Activated naive CD8-positive, alpha-beta T cell (primary cell): Measurements from ENCODE around the gene JPT2.

Source experiments
- H3K27ac Mint-ChIP-seq: one replicate; pipeline ENCODE4 v1.8.0; 2021; ENCODE audit warnings: mixed read lengths
- H3K27me3 Mint-ChIP-seq: one replicate; pipeline ENCODE4 v1.8.0; 2021; ENCODE audit warnings: mixed read lengths
- H3K36me3 Mint-ChIP-seq: one replicate; pipeline ENCODE4 v1.8.0; 2021; ENCODE audit warnings: mixed read lengths
- H3K4me1 Mint-ChIP-seq: one replicate; pipeline ENCODE4 v1.8.0; 2021; ENCODE audit warnings: low read depth, mixed read lengths
- H3K4me3 Mint-ChIP-seq: one replicate; pipeline ENCODE4 v1.8.0; 2021; ENCODE audit warnings: mild to moderate bottlenecking, mixed read lengths
- H3K9me3 Mint-ChIP-seq: one replicate; pipeline ENCODE4 v1.8.0; 2021; ENCODE audit warnings: low read depth, mixed read lengths

Gene JPT2

DNA sequence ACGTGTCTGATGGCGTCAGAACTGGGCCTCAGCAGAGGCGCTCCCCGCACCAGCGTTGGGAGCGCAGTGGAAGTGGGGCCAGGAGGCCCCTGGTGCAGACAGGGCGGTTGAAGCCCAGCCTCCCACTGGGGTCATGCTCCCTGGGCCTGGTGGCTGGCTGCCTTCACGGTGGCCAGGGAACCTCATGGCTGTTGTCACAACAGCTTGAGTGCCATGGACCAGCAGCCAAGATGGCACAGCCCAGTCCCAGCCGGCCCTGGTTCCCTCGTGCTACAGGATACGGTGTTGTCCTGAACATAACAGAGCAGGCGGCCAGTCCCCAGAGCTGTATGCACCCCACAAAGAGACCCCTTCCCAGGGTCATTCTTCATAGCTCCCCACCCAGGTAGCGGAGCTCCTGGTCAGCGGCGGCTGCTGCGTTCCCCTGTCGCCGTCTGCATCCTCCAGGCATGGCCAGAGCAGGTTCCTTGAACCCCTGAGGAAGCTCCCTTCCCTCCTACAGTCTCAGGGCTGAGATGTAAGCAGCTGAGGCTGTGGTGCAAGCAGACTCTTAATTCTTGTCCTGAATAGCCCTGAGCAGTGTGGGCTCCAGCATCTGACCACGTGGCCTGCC lies 63.6 kb downstream of the JPT2 start:
- Mint-ChIP-seq H3K4me3 (no peak overlapping the region), H3K9me3 (no peaks in the 10 kb centered on the region), H3K27ac (no peak overlapping the region), H3K27me3 (no peaks in the 10 kb centered on the region), H3K4me1 (no peaks in the 10 kb centered on the region), H3K36me3 (no peaks in the 10 kb centered on the region)

DNA sequence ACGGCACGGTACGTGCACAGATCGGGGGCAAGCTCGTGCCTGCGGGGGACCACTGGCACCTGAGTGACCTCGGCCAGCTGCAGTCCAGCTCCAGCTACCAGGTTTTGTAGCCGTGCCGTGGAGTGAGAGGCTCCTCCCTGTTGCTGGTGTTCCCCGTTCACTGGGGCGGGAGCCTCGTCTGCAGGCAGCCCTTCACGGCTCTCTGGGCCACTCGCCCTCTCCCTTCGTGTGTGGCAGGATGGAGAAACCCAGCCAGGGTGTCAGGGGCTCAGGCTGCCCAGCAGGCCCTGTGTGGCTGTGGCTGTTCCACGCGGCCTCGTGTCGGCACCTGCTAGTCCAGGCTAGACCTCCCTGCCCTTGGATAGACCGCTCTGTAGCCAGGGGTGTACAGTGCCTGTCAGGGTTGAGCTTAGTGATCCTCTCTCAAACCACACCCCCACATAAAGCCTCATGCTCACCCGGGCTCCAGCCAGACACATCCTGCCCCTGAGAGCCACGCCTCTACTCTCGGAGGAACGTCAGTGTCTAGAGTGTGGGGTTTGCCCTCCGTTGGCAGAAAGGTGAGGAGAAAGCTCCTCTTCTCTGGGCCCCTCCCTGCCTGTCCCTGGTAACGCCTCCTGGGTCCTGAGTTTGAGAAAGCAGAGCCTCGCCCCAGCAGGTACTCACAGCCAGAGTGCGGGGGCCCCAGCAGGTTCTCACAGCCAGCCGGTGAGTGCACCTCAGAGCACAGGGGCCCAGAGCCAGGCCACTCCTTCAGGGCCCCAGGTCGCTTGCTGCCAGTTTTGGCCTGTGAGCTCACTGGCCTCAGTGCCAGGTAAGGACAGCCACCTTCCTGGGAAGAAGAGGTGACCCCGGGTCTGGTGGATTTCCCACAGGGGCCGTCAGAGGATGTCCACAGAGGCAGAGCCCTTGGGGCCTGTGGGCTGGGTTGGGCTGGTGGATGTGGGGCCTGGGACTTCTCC lies 65.6 kb downstream of the JPT2 start:
- Mint-ChIP-seq H3K4me3 (no peak overlapping the region), H3K36me3 (no peaks in the 10 kb centered on the region), H3K4me1 (no peaks in the 10 kb centered on the region), H3K9me3 (no peaks in the 10 kb centered on the region), H3K27me3 (no peaks in the 10 kb centered on the region), H3K27ac (no peak overlapping the region)

DNA sequence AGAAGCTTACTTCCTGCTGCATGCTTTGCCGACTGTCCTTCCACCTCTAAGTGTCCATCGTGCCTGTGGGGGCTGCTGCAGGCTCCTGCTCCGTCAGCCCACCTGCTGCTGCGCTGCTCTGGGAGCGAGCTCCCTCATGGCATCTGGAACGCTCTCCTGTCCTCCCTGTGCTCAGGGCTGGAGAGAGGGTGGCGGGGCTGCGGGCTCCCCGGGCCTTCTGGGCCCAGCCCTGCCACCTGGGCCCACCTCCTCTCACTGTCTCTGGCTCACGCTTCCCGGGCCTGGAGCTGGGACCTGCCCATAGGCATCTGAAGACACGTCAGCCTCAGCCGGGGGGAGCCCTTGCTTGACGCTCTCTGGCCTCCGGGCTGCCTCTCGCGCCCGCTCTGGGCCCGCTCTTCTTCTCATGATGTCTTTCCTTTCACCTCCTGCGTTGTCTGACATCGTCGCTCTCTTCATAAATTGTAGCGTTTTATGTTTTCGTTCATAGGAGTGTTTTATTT lies 66.3 kb downstream of the JPT2 start:
- no peaks in the 10 kb centered on the region for H3K36me3 Mint-ChIP-seq
- no peaks in the 10 kb centered on the region for H3K4me1 Mint-ChIP-seq
- no peak overlapping the region for H3K4me3 Mint-ChIP-seq
- H3K27me3 Mint-ChIP-seq = no peaks in the 10 kb centered on the region
- no peak overlapping the region for H3K27ac Mint-ChIP-seq
- H3K9me3 Mint-ChIP-seq = no peaks in the 10 kb centered on the region

DNA sequence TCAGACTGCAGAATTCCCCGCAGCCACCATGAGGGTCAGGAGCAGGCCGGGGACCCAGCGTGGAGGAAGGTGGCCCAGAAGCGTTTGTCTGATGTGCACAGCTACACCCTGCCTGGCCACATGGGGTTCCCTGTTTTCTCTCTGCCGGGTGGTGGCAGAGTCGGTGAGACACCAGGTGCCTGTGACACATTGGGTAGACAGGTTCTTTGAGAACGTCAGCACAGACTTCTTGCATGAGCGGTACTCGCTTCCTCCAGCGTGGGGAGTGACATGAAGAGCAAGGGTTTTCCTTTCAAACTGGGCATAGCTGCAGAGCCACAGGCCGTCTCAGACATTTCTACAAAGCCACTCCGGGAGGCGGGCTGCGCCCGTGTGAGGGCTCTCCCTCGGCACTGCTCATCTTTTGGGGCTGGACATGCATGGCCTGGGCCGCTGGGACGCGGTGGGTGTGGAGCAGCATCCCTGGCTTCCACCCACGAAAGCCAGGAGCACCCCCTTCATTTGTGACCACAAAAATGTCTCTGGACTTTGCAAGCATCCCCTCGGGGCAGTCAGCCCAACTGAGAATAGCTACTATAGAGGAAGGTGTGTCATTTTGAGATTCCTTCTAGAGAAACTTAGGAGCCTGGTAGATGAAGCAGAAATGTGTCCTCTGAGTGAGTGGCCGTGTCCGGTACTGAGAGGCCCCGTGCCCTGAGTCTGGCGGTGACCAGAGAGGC lies 67.3 kb downstream of the JPT2 start:
- H3K27ac Mint-ChIP-seq = no peak overlapping the region
- no peaks in the 10 kb centered on the region for H3K4me1 Mint-ChIP-seq
- no peaks in the 10 kb centered on the region for H3K27me3 Mint-ChIP-seq
- no peak overlapping the region for H3K4me3 Mint-ChIP-seq
- no peaks in the 10 kb centered on the region for H3K36me3 Mint-ChIP-seq
- no peaks in the 10 kb centered on the region for H3K9me3 Mint-ChIP-seq

DNA sequence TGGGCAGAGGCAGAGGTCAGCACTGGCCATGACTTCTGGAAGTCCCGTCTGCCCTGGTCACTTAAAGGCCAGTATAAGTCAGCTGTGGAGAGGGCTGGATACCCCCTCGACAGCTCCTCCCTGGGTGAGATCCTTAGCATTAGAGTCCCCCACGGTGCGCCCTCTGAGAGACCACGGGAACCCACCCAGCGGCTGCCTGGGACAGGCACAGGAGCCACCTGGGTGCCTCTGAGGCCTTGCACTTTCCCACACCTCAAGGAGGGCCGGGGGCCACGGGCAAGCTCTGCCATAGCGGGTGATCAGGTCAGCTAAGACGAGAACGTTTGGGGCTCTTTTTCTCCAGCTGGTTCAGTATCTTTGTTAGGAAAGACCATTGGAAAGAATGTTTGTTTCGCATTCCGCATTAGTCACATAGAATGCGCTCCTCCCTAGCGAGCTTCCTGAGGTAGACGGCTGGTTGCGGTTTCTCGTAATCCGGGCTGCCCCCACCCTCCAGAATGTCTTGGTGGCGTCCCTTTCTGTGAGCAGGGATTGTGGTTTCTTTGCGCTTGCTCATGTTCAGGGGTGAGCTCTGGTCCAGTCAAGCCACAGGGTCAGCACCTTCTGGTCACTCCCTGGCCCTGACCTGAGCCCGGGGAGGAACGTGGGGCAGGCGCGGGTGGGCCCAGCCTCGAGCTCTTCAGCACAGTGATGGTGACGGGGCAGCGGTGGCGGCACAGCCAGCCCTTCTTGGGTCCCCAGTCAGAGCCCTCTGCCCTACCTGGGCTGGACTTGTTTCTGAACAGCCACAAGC lies 68.0 kb downstream of the JPT2 start:
- Mint-ChIP-seq H3K36me3 (no peaks in the 10 kb centered on the region), H3K27me3 (no peaks in the 10 kb centered on the region), H3K4me3 (no peak overlapping the region), H3K9me3 (no peaks in the 10 kb centered on the region), H3K4me1 (no peaks in the 10 kb centered on the region), H3K27ac (no peak overlapping the region)

DNA sequence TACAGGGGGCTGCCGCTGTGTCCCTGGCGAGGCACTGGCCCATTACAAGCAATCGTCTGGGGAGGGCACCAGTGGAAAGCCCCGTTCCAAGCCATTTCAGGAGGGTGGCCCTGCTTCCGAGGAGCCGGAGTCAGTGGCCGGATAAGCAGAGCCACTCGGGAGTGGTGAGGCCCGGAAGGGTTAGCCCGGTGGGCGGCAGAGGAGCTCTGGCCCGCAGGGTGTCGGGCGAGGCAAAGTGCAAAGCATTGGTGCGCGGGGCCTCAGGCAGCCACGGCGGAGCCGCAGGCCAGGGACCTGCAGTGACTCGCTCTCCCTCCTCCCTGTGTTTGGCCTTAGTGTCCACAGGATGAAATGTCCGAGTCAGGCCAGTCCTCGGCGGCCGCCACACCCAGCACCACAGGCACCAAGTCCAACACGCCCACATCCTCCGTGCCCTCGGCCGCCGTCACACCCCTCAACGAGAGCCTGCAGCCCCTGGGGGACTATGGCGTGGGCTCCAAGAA lies 68.7 kb downstream of the JPT2 start:
- no peak overlapping the region for H3K4me3 Mint-ChIP-seq
- no peaks in the 10 kb centered on the region for H3K27me3 Mint-ChIP-seq
- no peaks in the 10 kb centered on the region for H3K4me1 Mint-ChIP-seq
- H3K27ac Mint-ChIP-seq = no peak overlapping the region
- no peaks in the 10 kb centered on the region for H3K36me3 Mint-ChIP-seq
- H3K9me3 Mint-ChIP-seq = no peaks in the 10 kb centered on the region

DNA sequence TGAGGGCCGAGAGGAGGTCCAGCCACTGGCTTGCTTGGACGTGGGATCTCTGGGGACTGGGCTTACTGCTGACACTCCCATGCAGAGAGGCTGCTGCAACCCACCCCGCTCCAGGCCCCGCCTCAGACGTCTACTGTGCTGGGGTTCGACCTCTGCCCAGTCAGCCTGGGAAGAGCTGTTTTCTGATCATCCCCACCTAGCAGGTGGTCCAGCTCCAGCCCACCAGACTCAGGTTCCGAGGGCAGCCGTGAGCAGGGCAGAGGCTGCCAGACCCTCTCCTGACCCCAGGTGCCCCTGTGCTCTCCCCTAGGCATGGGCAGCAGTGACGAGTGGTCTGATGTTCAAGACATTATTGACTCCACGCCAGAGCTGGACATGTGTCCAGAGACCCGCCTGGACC lies 69.9 kb downstream of the JPT2 start:
- no peaks in the 10 kb centered on the region for H3K36me3 Mint-ChIP-seq
- no peaks in the 10 kb centered on the region for H3K27me3 Mint-ChIP-seq
- H3K27ac Mint-ChIP-seq = no peak overlapping the region
- H3K4me1 Mint-ChIP-seq = no peaks in the 10 kb centered on the region
- no peaks in the 10 kb centered on the region for H3K9me3 Mint-ChIP-seq
- no peak overlapping the region for H3K4me3 Mint-ChIP-seq

DNA sequence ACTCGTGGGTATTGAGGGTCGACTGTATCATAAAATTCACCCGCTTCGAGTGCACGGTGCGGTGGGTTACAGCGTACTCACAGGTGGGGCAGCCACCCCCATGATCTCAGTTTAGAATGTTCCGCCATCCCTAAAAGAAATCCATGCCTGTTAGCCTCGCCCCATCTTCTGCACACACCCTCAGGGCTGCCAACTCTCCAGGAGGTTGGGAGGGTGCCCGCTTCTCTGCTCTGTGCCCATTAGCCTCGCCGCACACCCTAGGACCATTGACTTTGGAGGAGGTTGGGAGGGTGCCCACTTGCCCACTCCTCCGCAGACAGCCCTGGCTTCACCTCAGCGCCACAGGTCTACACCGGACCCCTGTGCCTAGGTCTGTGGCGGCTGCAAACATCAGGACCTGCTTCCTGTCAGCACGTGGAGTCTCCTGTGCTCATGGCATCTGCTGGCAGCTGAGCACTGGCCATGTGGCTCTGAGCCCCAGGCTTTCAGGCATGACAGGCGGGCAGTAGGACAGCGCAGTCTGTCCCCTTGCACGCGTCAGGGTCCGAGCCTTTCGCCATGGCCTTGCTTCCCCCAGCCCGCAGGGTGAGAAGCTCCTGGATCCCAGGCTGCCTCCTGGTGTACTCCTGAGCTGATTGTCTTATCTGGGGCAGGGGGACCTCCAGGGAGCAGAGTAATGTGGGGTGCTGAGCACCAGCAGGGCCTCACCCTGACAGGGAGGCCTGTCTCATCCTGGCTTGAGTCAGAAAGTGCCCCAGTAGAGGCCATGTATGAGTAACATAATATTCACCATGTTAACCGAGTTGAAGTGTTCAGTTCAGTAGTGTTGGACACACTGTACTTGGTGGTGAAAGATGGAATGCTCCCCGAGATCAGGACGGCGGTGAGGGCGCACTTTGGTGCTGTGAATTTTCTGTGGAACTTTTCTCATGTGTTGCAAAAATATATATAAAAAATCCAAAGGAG lies 71.4 kb downstream of the JPT2 start:
- no peaks in the 10 kb centered on the region for H3K9me3 Mint-ChIP-seq
- no peak overlapping the region for H3K27ac Mint-ChIP-seq
- H3K36me3 Mint-ChIP-seq = no peaks in the 10 kb centered on the region
- no peaks in the 10 kb centered on the region for H3K4me1 Mint-ChIP-seq
- H3K4me3 Mint-ChIP-seq = no peak overlapping the region
- H3K27me3 Mint-ChIP-seq = no peaks in the 10 kb centered on the region
